ENCODE data around the gene RUNX3.

RUNX3 gene

DNA sequence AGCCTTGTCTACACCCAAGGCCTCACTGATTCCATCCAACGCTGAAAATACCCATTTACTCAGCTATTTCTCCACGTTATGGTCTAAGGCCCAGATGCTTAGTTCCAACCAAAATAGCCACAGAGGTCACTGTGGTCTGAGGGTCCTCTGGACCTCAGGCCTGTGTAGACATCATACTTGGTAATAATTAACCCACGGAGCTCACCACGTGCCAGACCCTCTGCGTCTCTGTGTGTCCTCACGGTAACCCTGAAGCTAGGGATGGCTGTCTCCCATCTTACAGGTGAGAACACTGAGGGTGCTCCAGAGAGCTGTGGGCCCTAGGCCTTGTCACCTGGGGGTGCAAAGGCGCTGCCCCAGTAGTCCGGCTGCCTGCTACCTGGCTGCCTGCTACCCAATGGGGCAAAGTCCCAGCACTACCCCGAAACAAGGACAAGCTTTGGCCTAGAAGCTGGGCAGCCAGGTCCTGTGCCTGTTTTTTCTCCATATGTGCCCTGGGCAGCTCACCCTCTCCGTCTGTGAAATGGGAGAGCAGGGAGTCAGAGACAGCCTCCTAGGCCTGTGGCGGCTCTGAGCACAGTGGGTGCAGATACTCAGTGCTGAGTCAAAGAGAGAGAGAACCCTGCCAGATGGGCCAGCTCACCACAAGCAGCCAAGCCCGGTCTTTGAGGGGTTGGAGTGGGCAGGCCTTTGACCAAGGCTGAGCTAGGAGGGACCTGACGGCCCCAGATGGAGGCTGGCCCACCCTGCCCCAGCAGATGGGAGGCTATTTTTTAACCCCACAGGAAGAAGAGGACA lies 17.0 kb upstream of the RUNX3 start:
- no peak for DNase-seq (ENCODE audit: low read depth in 2 of 2)

DNA sequence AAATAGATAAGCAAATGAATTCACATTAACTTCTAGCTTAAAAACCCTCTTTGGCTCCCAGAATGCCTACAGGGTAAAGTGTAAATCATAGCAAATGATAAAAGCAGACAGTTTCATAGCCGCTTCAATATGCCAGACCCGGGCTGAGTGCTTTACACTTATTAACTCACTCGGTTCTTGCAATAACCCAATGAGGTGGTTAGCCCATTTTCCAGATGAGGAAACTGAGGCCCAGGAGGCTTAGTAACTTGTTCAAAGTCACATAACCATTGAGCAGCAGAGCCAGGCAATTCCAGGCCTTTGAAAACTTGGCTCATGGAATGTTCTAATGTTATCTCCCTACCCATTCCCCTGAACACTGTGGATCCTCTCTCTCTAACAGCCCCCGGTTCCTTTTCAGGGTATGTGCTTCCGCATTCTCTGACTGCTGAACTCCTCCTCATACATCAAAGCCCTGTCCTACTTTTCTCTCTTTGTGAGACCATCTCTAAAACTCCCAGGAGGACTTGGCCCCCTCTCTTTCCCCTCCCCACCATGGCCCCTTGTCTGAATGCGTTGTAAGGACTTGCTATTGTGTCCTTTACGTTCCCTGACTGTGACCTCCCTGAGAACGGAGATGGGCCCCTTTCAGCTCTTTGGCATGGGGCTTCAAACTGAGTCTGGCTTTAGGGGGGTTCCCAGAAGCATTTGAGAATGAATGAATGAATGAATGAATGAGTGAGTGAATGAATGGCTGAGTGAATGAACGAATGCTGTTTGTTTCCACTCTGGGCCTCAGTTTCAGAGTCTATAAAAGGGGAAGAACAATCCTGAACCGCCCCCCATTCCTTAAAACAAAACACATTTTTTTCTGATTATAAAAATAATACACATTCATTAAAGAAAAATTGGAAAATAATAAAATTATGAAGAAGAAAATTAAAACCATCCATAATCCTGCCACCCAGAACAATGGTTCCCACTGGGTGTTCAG lies 15.6 kb upstream of the RUNX3 start:
- no peak for DNase-seq (ENCODE audit: low read depth in 2 of 2)

DNA sequence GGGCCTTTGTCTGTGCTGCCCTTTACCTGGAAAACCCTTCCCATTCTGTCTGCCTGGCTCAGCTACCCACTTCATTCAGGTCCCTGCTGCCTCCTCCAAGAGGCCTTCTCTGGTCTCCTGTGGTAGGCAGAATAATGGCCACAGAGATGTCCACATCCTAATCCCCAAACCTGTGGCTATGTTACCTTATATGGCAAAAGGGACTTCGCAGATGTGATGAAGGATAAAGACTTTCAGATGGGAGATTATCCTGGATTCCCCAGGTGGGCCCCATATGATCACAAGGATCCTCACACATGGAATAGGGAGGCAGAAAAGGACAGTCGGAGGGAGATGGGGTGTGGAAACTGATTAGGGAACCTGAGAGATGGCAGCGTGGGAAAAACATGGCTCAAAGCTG lies 14.2 kb upstream of the RUNX3 start:
- DNase-seq (ENCODE audit: low read depth in 2 of 2) = no peak

DNA sequence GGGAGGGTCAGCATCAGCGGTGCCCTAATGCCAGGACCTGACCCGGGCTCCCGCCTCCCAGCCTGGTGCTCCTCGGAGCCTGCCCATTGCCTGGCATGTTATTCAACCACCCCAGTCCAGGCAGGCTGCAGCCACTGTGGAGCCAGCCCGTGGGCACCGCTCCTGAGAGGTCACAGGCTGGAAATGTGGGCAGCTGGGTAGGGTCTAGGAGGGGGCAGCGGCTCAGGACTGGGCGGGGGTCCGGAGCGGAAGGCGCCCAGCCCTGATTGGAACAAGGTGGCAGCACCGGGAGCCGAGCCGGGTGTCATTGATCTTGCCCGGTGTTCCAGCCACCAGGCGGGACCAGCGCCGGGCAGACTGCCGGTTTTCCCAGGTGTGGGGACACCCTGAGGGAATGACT lies 12.7 kb upstream of the RUNX3 start:
- DNase-seq (ENCODE audit: low read depth in 2 of 2) = no peak

DNA sequence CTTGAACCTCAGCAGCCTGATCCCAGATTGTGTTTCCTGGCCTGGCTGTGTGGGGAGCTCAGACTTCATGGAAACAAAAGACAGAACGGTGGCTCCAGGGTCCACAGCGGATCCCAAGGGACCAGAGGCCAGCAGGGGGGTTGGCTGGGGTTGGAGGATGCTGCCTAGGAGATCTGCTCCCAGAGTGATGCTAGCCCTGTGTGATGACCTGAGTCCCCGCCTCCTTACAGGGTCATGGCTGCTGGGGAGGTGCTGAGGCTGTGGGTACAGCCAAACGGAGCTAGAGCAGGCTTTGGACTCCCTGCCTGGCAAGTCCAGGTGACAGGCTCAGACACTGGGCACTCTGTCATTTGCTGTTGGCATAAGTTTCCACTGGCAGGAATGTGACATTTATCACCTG lies 11.5 kb upstream of the RUNX3 start:
- no peak for DNase-seq (ENCODE audit: low read depth in 2 of 2)

GRCh38 chr1:24940231-24940630 lies 10.2 kb upstream of the RUNX3 start:
- no peak for DNase-seq (ENCODE audit: low read depth in 2 of 2)

GRCh38 chr1:24939675-24940193 lies 9.7 kb upstream of the RUNX3 start:
- DNase-seq (ENCODE audit: low read depth in 2 of 2) = no peak

DNA sequence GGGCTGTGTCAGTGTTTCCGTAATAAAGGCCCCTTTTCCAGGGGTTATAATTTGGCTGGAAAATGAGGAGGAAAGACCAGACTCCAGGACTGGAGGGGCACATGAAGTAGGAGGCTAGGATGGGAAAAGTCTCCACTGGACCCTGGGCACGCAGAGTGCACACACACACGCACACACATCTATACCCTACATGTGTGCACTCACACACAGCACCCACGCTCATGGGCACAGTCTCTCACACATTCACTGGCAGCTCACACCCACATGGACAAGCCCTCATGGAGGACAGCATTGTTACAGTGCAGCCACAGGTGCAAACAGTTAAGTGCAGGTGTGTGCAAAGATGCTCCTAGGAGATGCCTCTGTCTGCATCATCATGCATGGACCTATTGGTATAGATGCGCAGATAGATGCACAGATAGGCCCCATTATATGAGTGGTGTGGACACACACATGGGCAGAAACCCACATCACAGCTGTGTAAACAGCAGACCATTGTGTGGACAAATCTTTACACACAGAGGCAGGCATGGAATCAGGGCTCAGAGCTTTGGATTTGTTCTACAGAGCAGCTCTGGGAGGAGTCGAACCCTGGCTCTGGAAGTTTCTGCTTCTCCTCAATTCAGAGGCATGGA lies 9.1 kb upstream of the RUNX3 start:
- no peak for DNase-seq (ENCODE audit: low read depth in 2 of 2)

- DNase-seq (ENCODE audit: low read depth in 2 of 2) = no peak
Observed at GRCh38 chr1:24938276-24938675, 8.2 kb upstream of the RUNX3 start.

DNA sequence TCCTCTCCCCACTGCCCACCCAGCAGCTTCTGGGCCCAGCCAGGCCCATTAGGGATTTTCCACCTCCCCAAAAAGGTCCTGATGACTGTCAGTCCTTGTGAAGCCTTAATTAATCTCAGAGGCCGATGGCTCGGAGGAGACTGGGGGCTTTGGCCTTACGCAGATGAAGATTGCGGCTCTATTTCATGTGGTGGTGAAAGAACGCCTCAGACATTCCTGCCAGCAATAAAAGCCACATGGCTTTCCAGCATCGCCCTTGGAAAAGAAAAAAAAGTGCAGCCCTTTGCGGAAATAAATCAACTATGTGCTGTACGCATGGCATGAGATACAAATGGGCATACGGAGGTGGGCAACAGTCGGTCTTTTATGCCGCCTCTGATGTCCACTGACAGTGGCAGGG lies 6.6 kb upstream of the RUNX3 start:
- DNase-seq (ENCODE audit: low read depth in 2 of 2) = no peak

- no peak for DNase-seq (ENCODE audit: low read depth in 2 of 2)
Observed at GRCh38 chr1:24935615-24936484, 5.8 kb upstream of the RUNX3 start.

DNA sequence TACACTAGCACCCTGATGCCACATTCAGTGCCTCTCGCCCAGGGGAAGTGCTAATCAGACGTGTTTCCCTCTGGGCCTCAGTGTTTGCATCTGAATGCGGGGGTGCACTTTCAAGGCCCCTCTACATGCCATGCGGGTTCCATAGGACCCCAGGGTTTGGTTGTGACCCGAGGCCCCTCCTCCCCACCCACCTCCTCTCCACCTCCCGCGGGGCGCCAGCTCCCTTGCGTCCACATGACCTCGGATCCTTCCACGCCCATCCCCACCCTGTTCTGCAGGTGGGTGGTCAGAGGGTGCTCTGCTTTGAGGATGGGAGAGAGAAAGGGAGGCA lies 5.1 kb upstream of the RUNX3 start:
- no peak for DNase-seq (ENCODE audit: low read depth in 2 of 2)

DNA sequence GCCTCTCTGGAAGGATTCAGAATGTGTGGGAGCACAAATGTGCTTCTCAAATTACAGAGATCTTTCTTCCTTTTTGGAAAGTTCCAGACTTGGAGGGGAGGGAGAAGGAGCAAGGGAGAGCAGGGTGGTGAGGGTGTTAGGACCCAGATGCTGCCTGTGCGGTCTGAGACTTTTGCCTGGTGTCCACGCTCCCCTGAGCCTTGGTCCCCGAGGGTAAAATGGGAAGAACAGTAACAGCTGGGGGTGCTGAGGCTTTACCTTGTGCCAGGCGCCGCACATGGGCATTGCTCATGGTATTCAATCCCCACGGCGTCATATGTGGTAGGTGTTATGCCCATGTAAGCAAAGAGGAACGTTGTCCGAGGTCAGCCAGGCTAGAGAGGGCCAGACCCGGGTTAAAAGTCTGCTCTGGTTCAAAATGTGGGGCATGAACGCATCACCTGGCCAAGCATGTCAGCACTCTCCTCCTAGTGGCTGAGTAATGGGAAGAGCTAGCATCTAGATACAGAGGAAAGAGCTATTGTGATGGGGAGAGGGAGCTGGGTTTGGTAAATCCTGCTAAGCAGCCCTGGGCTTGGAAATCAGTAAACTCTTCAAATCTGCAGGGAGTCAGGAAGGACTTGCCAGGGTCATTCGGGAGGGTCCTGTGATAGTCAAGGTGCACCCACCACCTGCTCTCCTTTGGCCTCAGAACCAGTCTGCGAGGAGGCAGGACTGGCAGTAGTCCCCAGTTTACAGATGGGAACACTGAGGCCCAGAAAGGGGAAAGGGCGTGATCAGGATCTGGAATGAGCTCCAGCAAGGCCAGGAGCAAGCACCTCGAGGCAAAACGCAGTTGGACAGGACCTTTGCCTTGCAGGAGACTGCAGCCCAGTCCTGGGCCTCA lies 4.5 kb upstream of the RUNX3 start:
- DNase-seq (ENCODE audit: low read depth in 2 of 2) = no peak

DNA sequence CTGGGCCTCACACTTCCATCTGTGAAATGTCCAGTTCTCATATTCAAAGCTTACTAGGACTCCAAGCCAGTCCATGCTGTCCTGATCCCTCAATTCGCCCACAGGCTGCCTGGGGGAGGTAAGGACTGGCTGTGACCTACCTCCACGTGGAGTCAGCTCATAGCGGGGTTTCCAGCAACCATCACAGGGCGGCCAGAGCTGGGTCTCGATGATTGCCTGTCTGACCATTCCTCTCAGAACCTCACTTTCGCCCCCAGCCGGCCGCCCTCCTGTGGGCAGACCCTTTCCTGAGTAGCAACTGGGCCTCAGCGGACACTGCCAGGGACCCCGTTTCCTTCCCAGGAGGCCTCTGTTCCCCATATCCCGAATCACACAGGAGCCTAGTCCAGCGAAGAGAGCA lies 3.4 kb upstream of the RUNX3 start:
- no peak for DNase-seq (ENCODE audit: low read depth in 2 of 2)

DNA sequence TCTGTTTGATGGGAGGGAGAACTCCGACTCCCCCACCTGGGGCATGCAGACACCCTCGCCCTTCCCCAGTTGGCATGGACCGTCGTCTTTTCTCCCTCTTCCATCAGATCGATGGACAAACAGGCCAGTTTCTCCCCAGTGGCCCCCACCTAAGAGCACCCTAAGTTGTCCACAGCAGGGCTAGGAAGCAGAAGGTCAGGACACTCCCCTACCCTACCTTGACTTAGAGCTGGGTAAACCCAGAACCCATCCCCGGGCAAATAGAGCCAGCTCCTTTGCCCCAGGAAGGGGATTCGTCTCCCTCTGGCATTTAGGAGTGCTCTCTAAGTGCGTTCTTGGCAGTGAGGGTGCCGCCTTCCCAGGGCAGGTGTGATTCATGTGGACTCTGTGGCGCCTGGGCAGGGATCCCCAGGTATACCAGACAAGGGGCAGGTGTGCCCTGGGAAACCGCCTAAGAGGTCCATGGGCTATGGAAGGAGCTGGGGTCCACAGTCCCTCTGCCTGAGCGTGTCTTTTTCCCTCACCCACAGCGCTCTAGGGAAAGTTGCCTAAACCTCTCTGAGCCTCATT lies 2.7 kb upstream of the RUNX3 start:
- no peak for DNase-seq (ENCODE audit: low read depth in 2 of 2)

GRCh38 chr1:24932284-24932683 lies 2.2 kb upstream of the RUNX3 start:
- no peak for DNase-seq (ENCODE audit: low read depth in 2 of 2)

DNA sequence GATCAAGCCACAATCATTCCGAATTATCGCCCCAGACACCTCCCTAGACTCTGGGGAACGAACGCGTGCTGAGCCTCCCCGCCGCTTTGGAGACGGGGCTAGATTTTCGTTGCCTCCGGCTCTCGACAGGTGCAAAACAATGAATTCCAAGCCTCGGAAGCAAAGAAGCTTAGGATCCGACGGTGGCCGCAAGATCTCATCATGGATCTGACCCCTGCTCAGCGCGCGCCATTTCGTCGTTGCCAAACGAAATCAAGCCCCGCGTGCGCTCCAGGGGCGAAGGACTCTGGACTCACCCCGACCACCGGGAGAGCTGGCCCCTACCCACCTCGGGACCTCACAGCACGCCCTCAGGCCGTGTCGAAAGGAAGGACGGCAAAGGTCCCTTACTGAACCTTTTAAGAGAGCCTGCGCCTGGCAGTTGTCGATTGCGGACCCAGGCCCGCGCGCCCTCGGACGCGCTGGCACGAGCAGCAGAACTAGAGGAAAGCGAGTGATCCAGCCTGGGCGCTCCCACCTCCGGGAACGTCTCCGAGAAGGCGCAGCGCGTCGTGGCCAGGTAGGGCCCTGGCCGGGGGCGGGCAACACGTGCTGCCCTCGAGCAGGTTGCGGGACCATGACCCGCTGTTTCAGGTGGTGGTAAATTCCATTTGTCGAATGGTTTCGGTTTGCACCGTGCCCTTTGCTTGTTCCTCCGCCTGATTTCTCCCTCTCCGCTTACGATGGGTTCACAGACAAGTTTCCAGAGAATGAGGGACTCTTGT lies 1.6 kb upstream of the RUNX3 start:
- no peak for DNase-seq (ENCODE audit: low read depth in 2 of 2)

DNA sequence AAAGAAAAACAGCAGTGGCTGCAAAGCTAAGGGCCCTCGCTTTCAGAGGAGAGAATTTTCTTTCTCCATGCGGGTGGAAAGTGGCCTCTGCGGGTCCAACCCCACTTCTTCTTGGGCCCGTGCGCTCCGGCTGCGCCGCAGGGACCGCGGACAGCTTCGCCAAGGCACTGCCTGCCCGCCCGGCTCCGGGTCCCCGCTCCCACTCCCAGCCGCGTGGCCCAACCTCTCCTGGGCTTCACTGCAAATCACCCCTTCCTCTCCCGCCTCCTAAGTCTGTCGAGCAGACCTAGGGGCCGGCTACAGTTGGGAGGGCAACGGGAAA lies 1.0 kb upstream of the RUNX3 start:
- DNase-seq (ENCODE audit: low read depth in 2 of 2) = no peak

Data from stimulated activated CD8-positive, alpha-beta memory T cell treated with anti-CD3 and anti-CD28 coated beads, Interleukin-15, amount 100 ng/mL, for 4 hours (primary cell).